HG03097 (cell line): ENCODE results near the gene SCTR.

Source experiments
- ATAC-seq: cut with Tn5 transposase; IDR thresholded peaks from one replicate; pipeline ENCODE4 v1.9.1; 2021; ENCODE audit not compliant: unreplicated experiment, low FRiP score

Gene SCTR

GRCh38 chr2:119449521-119449920 is 74.8 kb downstream of the SCTR start:
- no peak for ATAC-seq

DNA sequence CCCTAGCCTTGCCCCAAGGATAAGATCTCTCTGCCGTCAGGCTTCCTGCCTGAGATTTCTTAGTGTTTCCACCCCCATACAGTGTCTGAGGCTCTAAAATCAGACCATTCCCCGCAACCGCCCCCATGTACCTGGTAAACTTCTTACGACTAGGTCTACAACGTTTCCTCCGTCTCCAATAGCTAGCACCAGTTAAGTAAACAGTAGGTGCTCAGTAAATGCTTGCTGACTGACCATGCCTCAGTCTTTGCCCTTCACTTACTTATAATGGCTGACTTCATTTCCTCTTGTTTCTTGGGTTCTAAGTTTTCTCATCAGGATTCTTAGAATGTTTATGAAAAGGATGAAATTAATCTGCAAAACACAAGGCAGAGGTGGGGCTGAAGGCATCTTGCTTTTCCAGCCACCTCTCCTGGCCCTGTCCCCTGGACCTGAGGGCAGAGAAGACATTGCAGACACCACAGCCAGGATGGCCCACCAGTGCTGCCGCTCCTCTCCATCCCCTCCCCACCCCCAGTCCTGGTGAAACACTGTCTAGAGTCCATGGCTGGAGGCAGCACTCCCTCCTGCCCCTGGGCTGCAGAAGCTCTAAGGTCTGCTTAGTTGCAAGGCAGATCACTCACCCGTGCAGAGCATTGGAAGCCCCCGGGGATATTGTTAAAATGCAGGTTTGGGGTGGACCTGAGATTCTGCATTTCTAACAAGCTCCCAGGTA is 75.7 kb downstream of the SCTR start:
- no peak for ATAC-seq

GRCh38 chr2:119446037-119446436 is 78.2 kb downstream of the SCTR start:
- ATAC-seq, result no peak

DNA sequence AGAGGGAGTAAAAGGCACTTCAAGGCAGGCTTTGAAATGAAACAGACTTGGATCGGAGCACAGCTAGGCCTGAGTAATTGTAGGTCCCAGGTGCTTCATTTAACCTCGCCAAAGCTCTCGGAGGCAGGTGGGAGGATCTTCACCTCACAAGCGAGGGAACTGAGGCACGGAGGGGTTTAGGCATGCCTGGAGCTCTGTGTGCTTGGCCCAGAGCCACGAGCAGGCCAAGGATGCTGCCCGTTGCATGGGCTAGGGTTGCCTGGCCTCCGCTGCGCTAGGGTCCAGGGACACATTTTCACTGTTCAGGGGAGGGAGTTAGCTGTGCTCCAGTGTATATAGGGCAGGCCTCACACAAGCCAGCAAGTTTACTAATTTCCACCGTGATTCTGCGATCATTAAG is 81.4 kb downstream of the SCTR start:
- ATAC-seq, result no peak

- no peak for ATAC-seq
Observed at GRCh38 chr2:119442226-119442619, 82.1 kb downstream of the SCTR start.

DNA sequence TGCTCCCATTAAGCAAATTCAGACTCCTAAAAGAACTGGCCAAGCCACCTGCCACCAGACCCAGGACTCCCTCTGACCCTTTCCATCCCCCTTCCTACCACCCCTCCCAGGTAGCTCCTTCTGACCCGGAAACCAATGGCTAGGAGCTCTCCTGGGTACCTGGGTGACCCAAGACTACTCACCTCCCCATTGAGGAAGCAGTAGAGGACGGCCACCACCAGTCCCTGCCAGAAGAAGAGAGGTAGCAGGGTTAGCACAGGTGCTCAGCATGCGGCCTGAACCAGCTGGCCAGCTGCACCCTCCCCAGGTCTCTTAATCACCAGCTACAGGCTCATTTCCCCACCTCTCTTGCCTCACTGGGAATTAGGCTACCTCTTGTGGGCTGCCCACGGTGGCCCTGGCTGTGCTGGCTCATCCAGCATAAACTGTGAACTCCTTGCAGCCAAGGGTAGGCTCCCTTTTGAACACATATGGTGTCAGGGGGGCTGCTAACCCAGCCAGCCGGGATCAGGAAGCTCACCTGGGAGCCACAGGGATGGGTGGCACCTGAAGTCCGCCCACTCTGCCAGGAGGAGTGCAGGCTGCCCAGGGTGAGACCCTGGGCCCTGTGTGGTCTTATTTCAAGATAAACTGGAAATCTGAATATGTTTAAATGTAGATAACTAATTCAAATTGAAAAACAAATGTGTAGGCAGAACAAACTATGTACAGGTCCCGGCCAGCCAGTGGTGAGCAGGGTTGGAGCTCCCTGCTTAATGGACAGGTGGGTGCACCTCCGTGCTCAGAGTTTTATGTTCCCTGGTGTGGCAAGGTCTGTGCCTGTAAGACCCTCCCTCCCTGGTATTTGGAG is 82.7 kb downstream of the SCTR start:
- ATAC-seq, result no peak

- no peak for ATAC-seq
Observed at GRCh38 chr2:119440873-119441272, 83.4 kb downstream of the SCTR start.

DNA sequence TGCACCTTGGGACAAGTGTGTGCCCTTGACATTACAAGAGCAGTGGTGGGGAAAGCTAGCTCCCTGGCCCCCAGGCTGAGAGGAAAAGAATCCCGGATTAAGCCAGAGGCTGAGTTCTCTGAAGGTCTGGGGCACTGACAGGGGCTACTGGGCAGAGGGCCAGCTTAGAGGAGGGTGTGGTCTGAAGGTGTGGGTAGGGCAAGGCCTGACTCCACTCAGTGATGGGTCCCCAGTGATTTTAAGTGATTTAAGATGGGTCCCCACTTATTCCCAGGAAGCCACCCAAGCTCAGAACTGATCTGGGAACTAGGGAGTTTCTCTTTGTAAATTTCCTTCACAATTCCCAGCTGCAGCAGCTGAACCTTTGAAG is 83.8 kb downstream of the SCTR start:
- no peak for ATAC-seq

DNA sequence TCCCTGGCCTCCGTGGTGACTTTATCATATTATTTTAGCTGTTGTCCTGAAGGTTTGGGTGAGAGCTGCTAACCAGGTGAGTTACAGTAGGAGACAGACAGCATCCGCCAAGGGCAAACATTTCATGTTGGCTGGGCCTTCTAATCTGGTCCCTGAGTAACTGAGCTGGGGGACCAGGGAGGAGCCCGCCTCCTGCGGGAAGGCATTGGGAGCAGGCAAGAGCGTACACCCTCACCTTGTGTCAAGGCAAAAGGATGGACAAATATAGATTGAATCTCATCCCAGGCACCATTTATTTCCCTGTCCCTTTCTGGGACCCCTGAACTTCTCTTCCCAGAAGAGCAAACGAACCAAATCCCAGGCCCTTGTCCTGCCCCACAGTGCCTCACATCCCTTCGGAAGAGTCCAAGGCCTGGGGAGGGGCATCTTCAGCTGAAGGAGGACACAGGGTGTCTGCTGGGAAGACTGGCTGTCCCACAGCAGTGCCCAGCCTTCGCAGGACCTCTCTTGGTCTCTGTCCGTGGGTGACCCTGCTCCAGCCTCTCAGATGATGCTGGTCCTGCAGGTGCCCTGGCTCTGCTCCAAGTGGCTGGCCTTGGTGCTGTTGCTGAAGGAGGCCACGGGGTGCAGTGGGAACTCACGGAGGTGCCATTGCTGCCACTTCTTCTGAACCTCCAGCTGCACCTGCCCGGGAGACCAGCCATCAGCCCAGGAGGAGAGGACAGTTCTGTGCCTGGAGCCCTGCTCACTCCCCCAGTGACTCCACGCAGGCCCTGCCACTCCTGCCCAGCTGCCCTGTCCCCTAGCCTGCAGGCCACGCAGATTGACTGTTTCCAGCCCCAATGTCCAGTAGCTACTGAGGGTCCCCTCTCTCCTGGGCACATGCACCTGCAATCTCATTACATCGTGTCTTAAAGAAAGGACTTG is 84.4 kb downstream of the SCTR start:
- ATAC-seq, result no peak

GRCh38 chr2:119438726-119439284 is 85.5 kb downstream of the SCTR start:
- ATAC-seq, result no peak

GRCh38 chr2:119438128-119438656 is 86.1 kb downstream of the SCTR start:
- no peak for ATAC-seq

- no peak for ATAC-seq
Observed at GRCh38 chr2:119436993-119437772, 87.1 kb downstream of the SCTR start.

DNA sequence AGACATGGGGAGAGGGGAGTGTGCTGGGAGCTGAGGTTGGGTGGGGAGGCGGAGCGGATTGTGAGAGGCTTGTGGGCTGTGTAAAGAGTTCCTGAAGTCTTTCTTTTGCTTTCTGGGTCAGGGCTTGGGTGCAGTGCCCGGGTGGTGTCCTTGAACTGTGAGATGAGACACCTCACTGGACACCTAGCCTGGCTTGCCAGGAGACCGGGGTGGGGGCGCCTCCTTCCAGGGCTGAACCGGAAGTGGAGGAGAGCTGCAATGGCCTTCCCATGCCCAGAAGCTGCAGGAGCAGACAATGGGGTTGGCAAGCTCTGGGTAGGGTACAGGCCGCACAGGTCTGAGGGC is 88.4 kb downstream of the SCTR start:
- no peak for ATAC-seq

GRCh38 chr2:119435081-119435952 is 89.0 kb downstream of the SCTR start:
- ATAC-seq, result no peak

DNA sequence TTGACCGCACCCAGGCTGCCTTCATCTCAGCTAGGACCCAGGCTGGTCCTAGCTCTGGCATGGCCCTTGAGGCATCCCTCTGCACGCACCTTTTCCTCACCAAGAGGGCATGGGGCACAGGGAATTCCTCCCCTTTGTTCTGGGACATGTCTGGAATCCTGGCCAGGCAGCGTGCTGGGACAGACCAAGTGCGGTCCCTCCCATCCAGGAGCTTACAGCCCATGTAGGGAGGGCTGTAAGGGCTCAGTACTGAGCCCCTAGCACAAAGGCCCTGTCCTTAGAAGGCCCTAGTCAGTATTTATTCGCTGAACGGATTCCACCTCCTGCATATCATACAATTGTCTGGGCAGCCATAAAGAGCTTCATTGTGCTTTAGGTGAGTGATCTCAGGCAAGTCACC is 89.6 kb downstream of the SCTR start:
- ATAC-seq, result no peak

DNA sequence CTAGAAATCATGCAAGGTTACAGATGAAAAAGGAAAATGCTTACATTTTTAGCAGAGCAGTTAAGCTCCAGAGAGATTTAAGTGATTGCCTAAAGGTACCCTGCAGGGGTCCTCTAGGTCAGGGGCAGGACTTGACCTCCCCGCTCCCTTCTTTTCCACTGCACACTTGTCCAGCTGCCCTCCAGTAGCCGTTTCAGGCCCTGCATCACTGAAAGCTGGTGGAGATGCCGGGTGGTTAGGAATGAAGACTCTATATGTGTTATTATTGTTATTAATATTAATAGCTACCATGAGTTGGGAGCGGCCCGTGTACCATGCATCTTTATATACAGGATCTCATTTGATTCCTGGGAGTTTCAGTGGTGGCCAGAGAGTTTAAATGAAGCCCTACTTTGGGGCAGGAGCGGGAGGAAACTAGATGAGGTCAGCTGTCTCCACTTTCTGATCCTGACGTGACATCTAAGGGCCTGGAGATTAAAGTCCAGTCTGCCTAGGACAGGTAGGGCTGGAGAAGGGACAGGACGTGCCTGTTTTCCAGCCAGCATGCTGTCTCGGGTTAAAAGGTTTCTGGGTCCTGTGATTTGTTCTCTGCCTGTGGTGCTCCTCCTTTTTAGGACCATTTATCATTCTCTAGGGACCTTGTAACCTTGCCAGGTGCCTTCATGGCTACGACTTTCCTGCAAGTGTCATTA is 90.5 kb downstream of the SCTR start:
- ATAC-seq, result no peak

GRCh38 chr2:119432851-119433522 is 91.3 kb downstream of the SCTR start:
- ATAC-seq, result no peak
